Naive thymus-derived CD4-positive, alpha-beta T cell (primary cell): Measurements from ENCODE around the gene SLITRK2. TPM values are rescaled to one million over a fixed set of nuclear protein-coding genes. Genes with fewer than 3 reads are reported as not detected.

Source experiments
- ATAC-seq: fragments of 150-1000 bp; cut with Tn5 transposase; 2 replicates; pipeline ENCODE4 v1.10.0; 2021; ENCODE audit warnings: mild to moderate bottlenecking, moderate library complexity
- CTCF ChIA-PET: fragments of 350-600 bp; sonication (Branson Sonifier 250); formaldehyde crosslinking; loops from one replicate; lab custom pipeline; 2021; ENCODE audit warnings: antibody characterized with exemption; lab: Charles Lee
- POLR2A ChIA-PET: fragments of 350-600 bp; sonication (Branson Sonifier 250); formaldehyde crosslinking; loops from one replicate; lab custom pipeline; 2021; ENCODE audit warnings: antibody characterized with exemption, inconsistent platforms; lab: Charles Lee
- DNase-seq, 9 donors: peaks; one replicate each; pipeline versions ENCODE4 v3.0.0 to v3.0.0-alpha.2; 2020 to 2022; ENCODE audit warnings: mixed read lengths in 1 of 9
- H3K27ac ChIP-seq: one replicate; pipeline ENCODE4 v1.7.0; 2013; ENCODE audit warnings: mild to moderate bottlenecking, low read depth, low read length, moderate library complexity
- H3K27me3 ChIP-seq, 2 donors: one replicate each; pipeline ENCODE4 v1.7.0; 2013; ENCODE audit warnings: low read length in 2 of 2, mild to moderate bottlenecking in 2 of 2, moderate library complexity in 2 of 2; ENCODE audit not compliant: control insufficient read depth in 2 of 2, insufficient read depth in 2 of 2
- H3K36me3 ChIP-seq, 3 experiments: 1 replicate in 2 of 3; 2 replicates in 1 of 3; pipeline ENCODE4 v1.7.0; 2013; ENCODE audit warnings: low read length in 3 of 3, mild to moderate bottlenecking in 3 of 3, moderate library complexity in 1 of 3; ENCODE audit not compliant: insufficient read depth in 3 of 3, control insufficient read depth in 2 of 3
- H3K4me1 ChIP-seq, 2 donors: one replicate each; pipeline ENCODE4 v1.7.0; 2013; ENCODE audit warnings: low read length in 2 of 2, mild to moderate bottlenecking in 2 of 2, moderate library complexity in 1 of 2; ENCODE audit not compliant: control insufficient read depth in 2 of 2, insufficient read depth in 2 of 2
- H3K4me3 ChIP-seq: 2 replicates; pipeline ENCODE4 v1.7.0; 2013; ENCODE audit warnings: mild to moderate bottlenecking, low read length
- H3K9me3 ChIP-seq, 3 experiments: 1 replicate in 2 of 3; 2 replicates in 1 of 3; pipeline ENCODE4 v1.7.0; 2013; ENCODE audit warnings: low read length in 3 of 3; ENCODE audit not compliant: control insufficient read depth in 2 of 3
- H3K27ac Mint-ChIP-seq, 9 donors: one replicate each; pipeline ENCODE4 v1.8.0; 2020 to 2022; ENCODE audit warnings: mixed read lengths in 9 of 9, mild to moderate bottlenecking in 8 of 9, moderate library complexity in 5 of 9, inconsistent platforms in 2 of 9
- H3K27me3 Mint-ChIP-seq, 5 donors: one replicate each; pipeline ENCODE4 v1.8.0; 2021 to 2022; ENCODE audit warnings: mixed read lengths in 5 of 5, mild to moderate bottlenecking in 1 of 5
- H3K36me3 Mint-ChIP-seq, 5 donors: one replicate each; pipeline ENCODE4 v1.8.0; 2020 to 2022; ENCODE audit warnings: mixed read lengths in 5 of 5, mild to moderate bottlenecking in 3 of 5, inconsistent platforms in 1 of 5
- H3K4me1 Mint-ChIP-seq, 7 donors: one replicate each; pipeline ENCODE4 v1.8.0; 2020 to 2022; ENCODE audit warnings: mixed read lengths in 7 of 7, mild to moderate bottlenecking in 3 of 7, inconsistent platforms in 1 of 7
- H3K4me3 Mint-ChIP-seq, 10 donors: one replicate each; pipeline ENCODE4 v1.8.0; 2020 to 2022; ENCODE audit warnings: mild to moderate bottlenecking in 10 of 10, mixed read lengths in 10 of 10, moderate library complexity in 6 of 10, inconsistent platforms in 2 of 10
- H3K9me3 Mint-ChIP-seq, 11 donors: one replicate each; pipeline ENCODE4 v1.8.0; 2020 to 2022; ENCODE audit warnings: mixed read lengths in 11 of 11, mild to moderate bottlenecking in 4 of 11, inconsistent platforms in 1 of 11, moderate library complexity in 1 of 11
- intact Hi-C, 2 donors: fragments of 100-400 bp; cut with micrococcal nuclease; formaldehyde crosslinking; loops; one replicate each; pipeline ENCODE4 v1.15.1; 2023
- polyA plus RNA-seq, 2 donors: library from polyadenylated mRNA; unstranded; fragments of 300-500 nt; fragmentation: Illumina TruSeq; gene quantifications; one replicate each; pipeline ENCODE4 v1.2.3, GENCODE V29; 2021
- total RNA-seq, 6 experiments: library from RNA in 5 of 6; stranded (reverse) in 5 of 6; gene quantifications; 1 replicate in 5 of 6; 2 replicates in 1 of 6; pipeline ENCODE4 v1.2.3 and lab custom pipeline; 2021 to 2026

SLITRK2 gene
- total RNA-seq (not detected), polyA plus RNA-seq (not detected), total RNA-seq (lab: John Stamatoyannopoulos, UW) (not detected)

GRCh38 chrX:145817331-145818185 lies at the start of gene SLITRK2:
TSS of gene SLITRK2 (plus strand) at chrX:145817829. CDS start at chrX:145822426, 4,597 bp downstream.
- ATAC-seq (no peak), DNase-seq (no peak)
- no peak within 1 kb of the TSS for H3K4me3 ChIP-seq
- Mint-ChIP-seq H3K36me3 (peaks cover 0 to 5% (median 0%) of the 10 kb centered on the region in 5 donors), H3K27me3 (peaks cover 26 to 45% (median 33%) of the 10 kb centered on the region in 5 donors), H3K4me3 (peak within 1 kb of the TSS in 1 of 10 donors; percentile 44), H3K4me1 (peaks cover 0 to 13% (median 0%) of the 10 kb centered on the region in 7 donors), H3K27ac (no peak within 1 kb of the TSS), H3K9me3 (peaks cover 0 to 10% (median 0%) of the 10 kb centered on the region in 11 donors)
- ChIA-PET POLR2A (no interaction called here), CTCF (no interaction called here)
- intact Hi-C loops, result no loop called here
- H3K4me1 ChIP-seq, result no peaks in the 10 kb centered on the region
- H3K9me3 ChIP-seq, result no peaks in the 10 kb centered on the region
- no peaks in the 10 kb centered on the region for H3K36me3 ChIP-seq
- H3K27me3 ChIP-seq, result no peaks in the 10 kb centered on the region
- H3K27ac ChIP-seq, result no peak within 1 kb of the TSS

- Mint-ChIP-seq H3K4me3 (no peak overlapping the region), H3K27me3 (no peaks in the 10 kb centered on the region), H3K36me3 (no peaks in the 10 kb centered on the region), H3K9me3 (peaks cover 0 to 5% (median 2%) of the 10 kb centered on the region in 11 donors), H3K27ac (no peak overlapping the region), H3K4me1 (no peaks in the 10 kb centered on the region)
- Histone ChIP-seq H3K36me3 (no peaks in the 10 kb centered on the region), H3K9me3 (no peaks in the 10 kb centered on the region), H3K27me3 (no peaks in the 10 kb centered on the region), H3K4me3 (no peak overlapping the region), H3K27ac (no peak overlapping the region), H3K4me1 (no peaks in the 10 kb centered on the region)
- ATAC-seq (no peak), DNase-seq (no peak)
- ChIA-PET POLR2A (no interaction called here), CTCF (no interaction called here)
- intact Hi-C loops, result no loop called here
Observed at GRCh38 chrX:145773006-145773405, 44.6 kb upstream of the SLITRK2 start.

GRCh38 chrX:145792281-145792680 lies 25.3 kb upstream of the SLITRK2 start:
- H3K27ac Mint-ChIP-seq, result no peak overlapping the region
- H3K4me1 ChIP-seq, result no peaks in the 10 kb centered on the region
- no peaks in the 10 kb centered on the region for H3K36me3 Mint-ChIP-seq
- H3K4me1 Mint-ChIP-seq, result no peaks in the 10 kb centered on the region
- DNase-seq (no peak), ATAC-seq (no peak)
- intact Hi-C loops, result no loop called here
- H3K27me3 Mint-ChIP-seq, result no peaks in the 10 kb centered on the region
- peaks cover 0 to 4% (median 0%) of the 10 kb centered on the region in 11 donors for H3K9me3 Mint-ChIP-seq
- CTCF ChIA-PET, result no interaction called here
- H3K27me3 ChIP-seq, result no peaks in the 10 kb centered on the region
- no peak overlapping the region for H3K4me3 ChIP-seq
- POLR2A ChIA-PET, result no interaction called here
- H3K27ac ChIP-seq, result no peak overlapping the region
- no peaks in the 10 kb centered on the region for H3K9me3 ChIP-seq
- H3K36me3 ChIP-seq, result no peaks in the 10 kb centered on the region
- no peak overlapping the region for H3K4me3 Mint-ChIP-seq

GRCh38 chrX:145803508-145803907 lies 14.1 kb upstream of the SLITRK2 start:
- Histone ChIP-seq H3K4me3 (no peak overlapping the region), H3K4me1 (no peaks in the 10 kb centered on the region), H3K27ac (no peak overlapping the region), H3K27me3 (no peaks in the 10 kb centered on the region), H3K36me3 (no peaks in the 10 kb centered on the region), H3K9me3 (no peaks in the 10 kb centered on the region)
- ATAC-seq, result no peak
- ChIA-PET CTCF (no interaction called here), POLR2A (no interaction called here)
- Mint-ChIP-seq H3K4me3 (no peak overlapping the region), H3K27me3 (no peaks in the 10 kb centered on the region), H3K4me1 (no peaks in the 10 kb centered on the region), H3K9me3 (peaks cover 0 to 3% (median 0%) of the 10 kb centered on the region in 11 donors), H3K27ac (no peak overlapping the region), H3K36me3 (no peaks in the 10 kb centered on the region)
- intact Hi-C loops, result no loop called here
- no peak for DNase-seq

- Mint-ChIP-seq H3K27me3 (peaks cover 10 to 17% (median 16%) of the 10 kb centered on the region in 5 donors), H3K27ac (no peak overlapping the region), H3K36me3 (no peaks in the 10 kb centered on the region), H3K4me3 (no peak overlapping the region), H3K9me3 (peaks cover 0 to 9% (median 0%) of the 10 kb centered on the region in 11 donors), H3K4me1 (peaks cover 0 to 6% (median 0%) of the 10 kb centered on the region in 7 donors)
- Histone ChIP-seq H3K4me3 (no peak overlapping the region), H3K36me3 (no peaks in the 10 kb centered on the region), H3K9me3 (no peaks in the 10 kb centered on the region), H3K27me3 (no peaks in the 10 kb centered on the region), H3K4me1 (no peaks in the 10 kb centered on the region), H3K27ac (no peak overlapping the region)
- no peak for ATAC-seq
- ChIA-PET CTCF (no interaction called here), POLR2A (interaction anchor here (0.7 kb wide), 1 partner anchor 297 kb away, joined by 3 read pairs; no protein-coding TSS in a partner anchor)
- no peak for DNase-seq
- intact Hi-C loops, result no loop called here
Observed at GRCh38 chrX:145813081-145813480, 4.5 kb upstream of the SLITRK2 start.

- ATAC-seq (no peak), DNase-seq (no peak)
- ChIA-PET CTCF (no interaction called here), POLR2A (no interaction called here)
- H3K27ac ChIP-seq, result no peak overlapping the region
- peaks cover 0 to 5% (median 0%) of the 10 kb centered on the region in 5 donors for H3K36me3 Mint-ChIP-seq
- peaks cover 0 to 10% (median 0%) of the 10 kb centered on the region in 11 donors for H3K9me3 Mint-ChIP-seq
- no peaks in the 10 kb centered on the region for H3K27me3 ChIP-seq
- H3K27ac Mint-ChIP-seq, result no peak overlapping the region
- peaks cover 0 to 13% (median 0%) of the 10 kb centered on the region in 7 donors for H3K4me1 Mint-ChIP-seq
- H3K9me3 ChIP-seq, result no peaks in the 10 kb centered on the region
- H3K36me3 ChIP-seq, result no peaks in the 10 kb centered on the region
- H3K4me1 ChIP-seq, result no peaks in the 10 kb centered on the region
- intact Hi-C loops, result no loop called here
- H3K4me3 ChIP-seq, result no peak overlapping the region
- H3K4me3 Mint-ChIP-seq, result peak overlapping the region in 1 of 10 donors; percentile 44
- peaks cover 20 to 37% (median 31%) of the 10 kb centered on the region in 5 donors for H3K27me3 Mint-ChIP-seq
Observed at GRCh38 chrX:145816601-145817315, 871 bp upstream of the SLITRK2 start.
